ENCODE measurements around the gene HSPA9.

HSPA9 gene

GRCh38 chr5:138563340-138564118, 11.7 kb downstream of the HSPA9 start:
- no peak for DNase-seq (ENCODE audit: low read depth in 2 of 2)

DNA sequence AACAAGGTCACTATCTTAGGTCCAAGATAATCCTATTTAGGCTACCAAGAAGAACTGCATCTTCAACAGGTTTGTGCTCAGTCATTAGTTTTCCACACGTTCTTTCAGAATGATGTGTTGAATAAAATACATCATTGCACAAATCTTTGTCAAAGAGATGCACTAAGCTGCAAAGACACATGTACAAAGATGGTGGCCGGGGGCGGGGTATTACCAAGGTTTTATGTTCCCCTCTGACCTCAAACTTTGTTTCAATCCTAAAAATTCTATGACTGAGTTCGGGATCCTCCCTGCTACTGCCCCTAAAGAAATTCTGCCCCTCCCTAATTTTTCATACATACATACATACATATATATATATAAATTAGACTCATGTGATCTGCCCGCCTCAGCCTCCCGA, 14.2 kb downstream of the HSPA9 start:
- no peak for DNase-seq (ENCODE audit: low read depth in 2 of 2)

DNA sequence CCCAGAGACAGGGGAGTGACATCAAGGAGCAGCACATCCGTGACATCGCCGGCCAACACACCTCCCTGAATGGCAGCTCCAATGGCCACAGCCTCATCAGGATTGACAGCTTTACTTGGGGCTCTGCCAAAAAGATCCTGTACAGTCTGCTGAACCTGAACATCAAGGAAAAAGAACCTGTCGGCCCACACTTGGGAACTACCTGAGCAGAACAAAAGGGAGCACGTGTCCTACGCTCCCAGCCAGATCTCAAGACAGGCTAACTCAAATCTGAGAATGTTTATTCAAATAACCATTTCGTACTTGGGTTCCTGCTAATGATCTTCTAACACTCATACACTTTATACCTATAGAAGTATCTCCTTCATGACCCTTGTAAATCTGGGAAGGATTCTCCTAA, 15.3 kb downstream of the HSPA9 start:
- DNase-seq (ENCODE audit: low read depth in 2 of 2), result no peak

- DNase-seq (ENCODE audit: low read depth in 2 of 2), result no peak
These were observed 17.5 kb downstream of the HSPA9 start for GRCh38 chr5:138557677-138558076.

- no peak for DNase-seq (ENCODE audit: low read depth in 2 of 2)
These were observed 21.1 kb downstream of the HSPA9 start for GRCh38 chr5:138554143-138554542.

GRCh38 chr5:138553437-138554095, 21.6 kb downstream of the HSPA9 start:
- no peak for DNase-seq (ENCODE audit: low read depth in 2 of 2)

GRCh38 chr5:138552657-138553056, 22.5 kb downstream of the HSPA9 start:
- DNase-seq (ENCODE audit: low read depth in 2 of 2), result no peak

DNA sequence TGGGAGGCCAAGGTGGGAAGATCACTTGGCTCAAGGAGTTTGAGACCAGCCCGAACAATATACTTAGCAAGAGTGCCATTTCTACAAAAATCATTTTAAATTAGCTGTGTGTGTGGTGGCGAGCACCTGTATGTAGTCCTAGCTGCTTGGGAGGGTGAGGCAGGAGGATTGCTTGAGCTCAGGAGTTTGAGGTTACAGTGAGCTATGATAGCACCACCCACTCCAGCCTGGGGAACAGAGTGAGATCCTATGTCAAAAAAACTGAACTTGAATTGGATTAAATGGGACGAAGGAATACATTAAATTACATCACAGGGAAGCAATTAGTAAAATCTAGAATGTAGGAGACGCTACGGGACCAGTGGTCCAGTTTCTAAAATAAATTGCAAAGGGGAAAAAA, 25.8 kb downstream of the HSPA9 start:
- no peak for DNase-seq (ENCODE audit: low read depth in 2 of 2)

- DNase-seq (ENCODE audit: low read depth in 2 of 2), result no peak
These were observed 29.2 kb downstream of the HSPA9 start for GRCh38 chr5:138545919-138546562.

DNA sequence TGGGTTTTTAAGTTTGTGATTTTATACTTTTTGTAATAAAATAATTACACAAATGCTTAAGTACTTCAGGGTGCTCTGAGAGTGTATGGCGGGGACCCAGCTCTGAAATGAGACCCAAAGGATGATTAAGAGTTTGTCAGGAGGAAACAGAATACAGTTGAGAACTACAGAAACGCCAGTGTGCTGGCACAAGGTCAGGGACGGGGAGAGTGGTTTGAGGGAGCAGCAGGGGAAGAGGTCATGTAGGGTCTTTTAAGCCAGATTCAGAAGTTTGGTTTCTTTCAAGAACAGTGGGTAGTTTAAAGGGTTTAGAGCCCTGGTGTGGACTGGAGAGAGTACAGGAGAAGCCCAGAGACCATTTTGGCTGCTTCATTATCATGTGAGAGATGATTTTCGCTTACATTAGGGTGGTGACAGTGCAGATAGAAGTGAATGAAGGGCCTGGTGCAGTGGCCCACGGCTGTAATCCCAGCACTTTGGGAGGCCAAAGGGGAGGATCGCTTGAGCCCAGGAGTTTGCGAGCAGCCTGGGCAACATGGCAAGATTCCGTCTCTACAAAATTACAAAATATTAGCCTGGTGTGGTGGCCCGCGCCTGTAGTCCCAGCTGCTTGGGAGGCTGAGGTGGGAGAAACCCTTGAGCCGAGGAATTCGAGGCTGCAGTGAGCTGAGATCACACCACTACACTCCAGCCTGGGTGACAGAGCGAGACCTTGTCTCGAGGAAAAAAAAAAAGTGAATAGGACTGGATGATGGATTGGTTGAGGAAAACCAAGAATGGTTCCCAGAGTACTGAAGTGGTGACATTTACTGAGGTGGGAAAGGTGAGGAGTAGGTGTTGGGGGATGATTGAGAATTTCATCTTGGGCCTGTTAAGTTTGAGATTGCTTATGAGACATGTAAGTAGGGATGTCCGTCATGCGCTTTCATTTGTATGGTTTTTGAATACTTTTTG, 30.7 kb downstream of the HSPA9 start:
- DNase-seq (ENCODE audit: low read depth in 2 of 2), result no peak

DNA sequence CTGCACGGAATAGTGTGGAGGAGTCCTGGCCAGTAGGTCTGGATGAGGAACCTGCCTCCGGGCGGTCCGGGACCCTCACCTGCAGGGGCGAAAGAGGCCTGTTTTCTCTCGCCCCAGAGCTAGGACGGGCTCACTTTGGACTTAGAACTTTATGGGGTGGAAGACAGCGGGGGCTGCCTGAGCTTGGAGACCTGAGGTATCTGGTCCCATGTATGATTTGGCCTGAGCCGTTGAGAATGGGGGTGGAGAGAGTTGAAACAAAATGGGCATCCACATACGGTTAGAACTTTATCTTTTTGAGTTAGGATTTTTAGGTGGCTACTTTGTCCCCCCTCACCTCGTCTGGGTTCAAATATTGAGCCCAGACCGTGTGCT, 31.5 kb downstream of the HSPA9 start:
- no peak for DNase-seq (ENCODE audit: low read depth in 2 of 2)

GRCh38 chr5:138542956-138543729, 32.1 kb downstream of the HSPA9 start, which contains the start of gene ETF1:
TSS of gene ETF1 (minus strand) at chr5:138543236. CDS start at chr5:138542918, 318 bp downstream.
- peak; percentile 99 for DNase-seq (ENCODE audit: low read depth in 2 of 2)

- DNase-seq (ENCODE audit: low read depth in 2 of 2), result no peak
These were observed 32.8 kb downstream of the HSPA9 start for GRCh38 chr5:138542180-138542955.

DNA sequence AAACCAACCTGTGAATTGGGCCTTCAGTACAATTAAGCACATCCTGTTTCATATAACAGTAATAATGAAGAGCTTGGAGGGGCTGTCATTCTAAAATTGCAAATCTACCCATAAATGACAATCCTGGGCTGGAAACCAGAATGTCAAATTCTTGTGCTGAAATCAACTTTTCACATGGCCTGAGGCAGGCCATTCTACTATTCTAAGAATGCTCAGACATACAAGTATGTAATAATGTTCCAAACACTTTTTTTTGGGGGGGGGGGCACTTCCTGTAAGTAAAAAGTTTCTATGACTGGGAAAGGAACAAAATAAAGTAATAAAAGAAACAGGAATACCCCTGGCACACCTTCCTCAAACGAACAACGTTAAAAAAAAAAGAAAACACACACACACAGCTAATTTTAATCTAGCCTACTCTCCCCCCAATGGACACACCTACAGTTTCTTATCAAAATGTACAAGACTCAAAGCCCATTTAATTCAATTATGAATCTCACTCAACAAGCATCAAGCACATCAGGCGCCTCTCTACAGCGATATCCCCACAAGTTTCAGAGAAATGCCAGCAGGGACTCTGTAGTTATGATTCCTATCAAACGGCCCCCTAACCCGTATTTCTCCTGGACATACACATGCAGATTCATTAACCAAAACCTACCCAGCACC, 33.6 kb downstream of the HSPA9 start:
- no peak for DNase-seq (ENCODE audit: low read depth in 2 of 2)

DNA sequence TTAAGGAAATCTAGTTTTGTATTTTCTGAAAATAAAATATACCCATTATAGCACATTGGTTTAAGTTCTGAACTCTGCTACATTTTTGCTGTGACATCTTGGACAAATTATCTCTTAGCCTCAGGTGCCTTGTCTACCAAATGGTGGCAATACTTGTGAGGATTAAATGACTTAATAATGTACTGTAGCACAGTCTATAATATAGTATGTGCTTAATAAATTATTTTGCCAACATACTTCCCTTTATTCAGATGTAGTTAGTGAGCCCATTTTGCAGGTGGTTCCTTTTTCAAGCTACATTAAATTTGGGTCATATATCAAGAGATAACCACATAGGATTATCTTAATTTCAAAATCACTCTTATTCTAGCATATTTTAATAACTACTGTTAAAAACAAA, 35.4 kb downstream of the HSPA9 start:
- no peak for DNase-seq (ENCODE audit: low read depth in 2 of 2)

- DNase-seq (ENCODE audit: low read depth in 2 of 2), result no peak
These were observed 36.1 kb downstream of the HSPA9 start for GRCh38 chr5:138538943-138539627.

DNA sequence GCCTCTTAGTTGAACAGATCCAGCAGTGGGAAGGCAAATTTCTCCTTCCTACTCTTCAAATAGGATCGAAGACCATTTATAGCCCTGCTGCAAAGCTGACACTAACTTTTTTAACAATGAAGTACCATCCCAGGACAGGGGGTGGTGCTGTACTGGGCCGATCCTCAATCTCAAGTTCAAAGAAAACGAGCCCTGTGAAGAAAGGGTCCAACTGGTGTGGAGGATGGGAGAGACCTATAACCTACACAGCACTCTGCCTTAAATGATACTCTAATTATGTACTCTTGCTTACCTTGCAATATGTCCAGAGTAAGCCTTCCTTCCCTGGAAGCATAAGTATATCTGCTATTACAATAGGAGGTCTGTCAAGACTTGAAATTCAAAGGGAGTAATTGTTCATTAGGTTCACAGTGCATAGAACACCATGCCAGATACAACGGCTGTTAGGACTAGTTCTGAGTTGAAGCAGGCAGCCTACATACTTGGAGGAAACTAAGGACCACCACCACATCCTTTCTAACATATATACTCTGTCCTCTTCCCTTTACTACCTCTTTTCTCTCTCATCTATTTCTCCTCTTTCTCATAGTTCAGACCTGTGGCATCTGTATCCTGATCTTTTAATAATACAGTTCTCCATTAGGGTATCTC, 38.4 kb downstream of the HSPA9 start:
- DNase-seq (ENCODE audit: low read depth in 2 of 2), result no peak

DNA sequence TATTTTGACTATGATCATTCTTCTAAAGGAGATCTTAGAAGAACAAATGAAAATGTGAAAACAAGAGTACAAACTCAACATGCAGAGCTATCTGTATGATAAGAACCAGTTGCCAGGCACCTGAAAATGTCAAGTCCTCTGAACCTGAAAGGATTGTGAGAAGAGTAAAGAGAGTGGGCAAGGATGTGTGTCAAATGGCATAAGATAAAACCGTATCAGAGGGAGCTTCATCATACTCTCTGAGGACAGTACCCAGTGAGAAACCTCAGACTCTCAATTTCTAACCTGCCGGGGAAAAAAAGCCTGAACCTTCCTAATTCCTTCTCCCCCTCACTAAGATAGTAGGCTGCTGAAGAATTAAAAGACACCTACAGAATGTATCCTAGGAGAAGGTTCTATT, 39.0 kb downstream of the HSPA9 start:
- no peak for DNase-seq (ENCODE audit: low read depth in 2 of 2)
